NCI-H1105 (cell line): ENCODE data around the gene RNF115.
"Not testable (repeated sequence)": the region's sequence is repeated elsewhere in the genome, so short reads cannot be mapped to it uniquely, and the experiment has no call there.

ENCODE experiments used
- DNase-seq: peaks from one replicate; lab custom pipeline; 2025; lab: John Stamatoyannopoulos, UW

RNF115 gene

DNA sequence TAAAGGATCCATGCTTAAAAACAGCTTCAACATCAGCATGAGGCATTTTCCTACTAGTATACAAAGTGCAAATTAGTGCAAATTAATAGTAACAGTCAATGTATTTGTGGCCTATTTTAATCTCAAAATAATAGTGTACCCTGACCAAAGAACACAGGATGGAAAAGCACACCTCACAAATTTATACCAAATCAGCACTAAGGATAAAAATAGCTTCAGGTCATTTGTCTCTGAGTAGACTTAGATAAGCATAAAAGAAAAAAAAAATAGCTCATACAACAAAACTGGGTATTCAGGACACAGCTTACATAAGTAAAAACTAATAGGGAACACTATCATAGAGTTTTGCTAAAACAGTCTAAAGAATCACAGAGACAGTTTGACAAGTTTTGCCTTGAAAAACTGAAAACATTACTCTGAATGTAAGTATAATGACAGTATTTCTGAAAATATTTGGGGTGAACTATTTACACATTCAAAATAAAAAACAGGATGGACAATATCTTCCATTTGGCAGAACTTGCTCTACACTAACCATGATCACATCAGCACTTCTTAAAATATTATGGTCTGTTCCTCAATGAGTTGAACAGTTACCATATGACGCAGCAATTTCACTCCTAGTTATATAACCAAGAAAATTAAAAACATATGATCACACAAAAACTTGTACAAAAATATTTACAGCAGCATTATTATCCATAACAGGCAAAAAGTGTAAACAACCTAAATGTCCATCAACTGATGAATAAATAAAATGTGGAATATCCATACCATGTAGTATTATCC, 46.3 kb downstream of the RNF115 start:
- DNase-seq = no peak

DNA sequence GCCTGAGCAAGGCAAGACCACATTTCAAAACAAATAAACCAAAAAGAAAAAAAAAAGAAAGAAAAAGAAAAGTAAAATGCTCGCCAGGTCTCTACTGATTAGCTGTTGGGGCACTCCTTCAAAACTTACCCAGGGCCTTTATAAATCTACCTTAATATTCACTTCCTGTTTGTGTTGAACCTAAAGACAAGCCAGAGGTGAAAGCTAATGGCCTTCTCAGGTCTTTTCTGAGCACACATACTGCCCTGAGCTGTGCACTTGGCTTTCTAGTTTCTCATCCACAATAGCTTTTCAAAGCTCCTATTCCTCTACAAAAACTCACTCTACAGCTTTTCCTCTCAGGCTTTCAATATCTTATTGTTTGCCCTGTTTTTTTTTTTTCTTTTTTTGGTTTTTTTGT, 50.5 kb downstream of the RNF115 start:
- DNase-seq = no peak

DNA sequence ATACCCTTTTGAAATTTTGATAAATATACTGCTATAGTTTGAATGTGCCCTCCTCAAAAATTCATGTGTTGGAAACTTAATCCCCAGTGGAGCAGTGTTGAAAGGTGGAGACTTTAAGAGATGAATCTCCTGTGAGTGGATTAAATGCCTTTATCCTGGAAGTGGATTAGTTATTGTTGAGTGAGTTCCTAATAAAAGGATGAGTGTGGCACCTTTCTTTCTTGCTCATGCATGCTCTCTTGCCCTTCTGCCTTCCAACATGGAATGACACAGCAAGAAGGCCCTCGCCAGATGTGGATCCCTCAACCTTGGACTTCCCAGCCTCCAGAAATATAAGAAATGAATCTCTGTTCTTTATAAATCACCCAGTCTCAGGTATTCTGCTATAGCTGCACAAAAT, 52.8 kb downstream of the RNF115 start:
- DNase-seq = no peak

DNA sequence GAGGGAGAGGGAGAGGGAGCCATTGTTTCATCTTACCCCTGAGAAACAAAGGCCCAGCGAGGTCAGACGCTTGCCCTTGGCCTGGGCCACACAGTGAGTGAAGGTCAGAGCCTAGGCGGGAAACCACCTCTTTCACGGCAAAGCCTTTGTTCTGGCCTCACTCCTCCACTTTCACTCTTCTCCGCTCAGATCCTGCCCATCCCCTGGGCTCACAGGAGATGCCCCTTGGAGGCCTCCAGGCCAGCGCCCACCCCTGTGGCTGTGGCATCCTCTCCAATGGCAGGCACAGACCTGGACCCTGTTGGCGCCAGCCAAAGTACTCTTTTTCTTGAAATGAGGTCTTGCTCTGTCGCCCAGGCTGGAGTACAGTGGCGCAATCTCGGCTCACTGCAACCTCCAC, 55.9 kb downstream of the RNF115 start:
- DNase-seq = not testable (repeated sequence)

DNA sequence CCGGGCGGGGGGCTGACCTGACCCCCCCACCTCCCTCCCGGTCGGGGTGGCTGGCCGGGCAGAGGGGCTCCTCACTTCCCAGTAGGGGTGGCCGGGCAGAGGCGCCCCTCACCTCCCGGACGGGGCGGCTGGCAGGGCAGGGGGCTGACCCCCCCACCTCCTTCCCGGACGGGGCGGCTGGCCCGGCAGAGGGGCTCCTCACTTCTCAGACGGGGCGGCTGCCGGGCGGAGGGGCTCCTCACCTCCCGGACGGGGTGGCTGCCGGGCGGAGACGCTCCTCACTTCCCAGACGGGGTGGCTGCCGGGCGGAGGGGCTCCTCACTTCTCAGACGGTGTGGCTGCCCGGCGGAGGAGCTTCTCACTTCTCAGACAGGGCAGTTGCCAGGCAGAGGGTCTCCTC, 57.0 kb downstream of the RNF115 start:
- not testable (repeated sequence) for DNase-seq

DNA sequence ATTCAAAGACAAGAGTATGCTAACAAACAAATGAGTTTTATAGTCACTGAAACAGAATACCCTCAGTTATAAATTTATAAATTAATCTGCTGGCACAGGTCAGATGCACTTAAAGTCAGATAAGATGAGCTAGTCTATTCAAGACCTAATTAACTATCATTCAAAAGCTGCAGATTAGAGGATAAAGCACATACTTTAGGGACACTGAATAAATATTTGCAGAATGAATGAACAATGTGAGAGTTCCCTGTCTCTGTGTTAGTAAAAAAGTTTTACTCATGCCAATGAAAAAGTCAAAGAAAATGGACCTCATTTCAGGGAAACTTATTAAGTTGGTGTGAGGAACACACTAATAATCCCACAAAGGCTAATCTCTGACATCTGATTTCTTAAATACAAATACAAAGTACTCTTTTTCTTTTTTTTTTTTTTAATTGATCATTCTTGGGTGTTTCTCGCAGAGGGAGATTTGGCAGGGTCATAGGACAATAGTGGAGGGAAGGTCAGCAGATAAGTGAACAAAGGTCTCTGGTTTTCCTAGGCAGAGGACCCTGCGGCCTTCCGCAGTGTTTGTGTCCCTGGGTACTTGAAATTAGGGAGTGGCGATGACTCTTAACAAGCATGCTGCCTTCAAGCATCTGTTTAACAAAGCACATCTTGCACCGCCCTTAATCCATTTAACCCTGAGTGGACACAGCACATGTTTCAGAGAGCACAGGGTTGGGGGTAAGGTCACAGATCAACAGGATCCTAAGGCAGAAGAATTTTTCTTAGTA, 58.1 kb downstream of the RNF115 start:
- DNase-seq = not testable (repeated sequence)

DNA sequence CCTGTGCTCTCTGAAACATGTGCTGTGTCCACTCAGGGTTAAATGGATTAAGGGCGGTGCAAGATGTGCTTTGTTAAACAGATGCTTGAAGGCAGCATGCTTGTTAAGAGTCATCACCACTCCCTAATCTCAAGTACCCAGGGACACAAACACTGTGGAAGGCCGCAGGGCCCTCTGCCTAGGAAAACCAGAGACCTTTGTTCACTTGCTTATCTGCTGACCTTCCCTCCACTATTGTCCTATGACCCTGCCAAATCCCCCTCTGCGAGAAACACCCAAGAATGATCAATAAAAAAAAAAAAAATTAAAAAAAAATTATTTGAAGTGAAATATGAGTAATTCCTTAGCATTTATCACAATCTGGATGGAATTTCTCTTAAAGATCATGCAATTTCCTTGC, 58.8 kb downstream of the RNF115 start:
- DNase-seq = not testable (repeated sequence)

DNA sequence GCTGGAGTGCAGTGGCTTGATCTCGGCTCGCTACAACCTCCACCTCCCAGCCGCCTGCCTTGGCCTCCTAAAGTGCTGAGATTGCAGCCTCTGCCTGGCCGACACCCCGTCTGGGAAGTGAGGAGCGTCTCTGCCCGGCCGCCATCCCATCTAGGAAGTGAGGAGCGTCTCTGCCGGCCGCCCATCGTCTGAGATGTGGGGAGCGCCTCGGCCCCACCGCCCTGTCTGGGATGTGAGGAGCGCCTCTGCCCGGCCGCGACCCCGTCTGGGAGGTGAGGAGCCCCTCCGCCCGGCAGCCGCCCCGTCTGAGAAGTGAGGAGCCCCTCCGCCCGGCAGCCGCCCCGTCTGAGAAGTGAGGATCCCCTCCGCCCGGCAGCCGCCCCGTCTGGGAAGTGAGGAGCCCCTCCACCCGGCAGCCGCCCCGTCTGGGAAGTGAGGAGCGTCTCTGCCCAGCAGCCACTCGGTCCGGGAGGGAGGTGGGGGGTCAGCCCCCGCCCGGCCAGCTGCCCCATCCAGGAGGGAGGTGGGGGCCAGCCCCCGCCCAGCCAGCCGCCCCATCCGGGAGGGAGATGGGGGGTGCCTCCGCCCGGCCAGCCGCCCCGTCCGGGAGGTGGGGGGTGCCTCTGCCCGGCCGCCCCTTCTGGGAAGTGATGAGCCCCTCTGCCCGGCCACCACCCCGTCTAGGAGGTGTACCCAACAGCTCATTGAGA, 59.5 kb downstream of the RNF115 start:
- not testable (repeated sequence) for DNase-seq

DNA sequence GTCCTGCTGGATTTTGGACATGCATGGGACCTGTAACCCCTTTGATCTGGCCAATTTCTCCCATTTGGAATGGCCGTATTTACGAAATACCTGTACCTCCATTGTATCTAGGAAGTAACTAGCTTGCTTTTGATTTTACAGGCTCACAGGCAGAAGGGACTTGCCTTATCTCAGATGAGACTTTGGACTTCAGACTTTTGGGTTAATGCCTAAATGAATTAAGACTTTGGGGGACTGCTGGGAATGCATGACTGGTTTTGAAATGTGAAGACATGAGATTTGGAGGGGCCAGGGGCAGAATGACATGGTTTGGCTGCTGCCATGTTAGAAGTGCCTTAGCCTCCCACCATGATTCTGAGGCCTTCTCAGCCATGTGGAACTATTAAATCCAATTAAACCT, 61.9 kb downstream of the RNF115 start:
- not testable (repeated sequence) for DNase-seq

DNA sequence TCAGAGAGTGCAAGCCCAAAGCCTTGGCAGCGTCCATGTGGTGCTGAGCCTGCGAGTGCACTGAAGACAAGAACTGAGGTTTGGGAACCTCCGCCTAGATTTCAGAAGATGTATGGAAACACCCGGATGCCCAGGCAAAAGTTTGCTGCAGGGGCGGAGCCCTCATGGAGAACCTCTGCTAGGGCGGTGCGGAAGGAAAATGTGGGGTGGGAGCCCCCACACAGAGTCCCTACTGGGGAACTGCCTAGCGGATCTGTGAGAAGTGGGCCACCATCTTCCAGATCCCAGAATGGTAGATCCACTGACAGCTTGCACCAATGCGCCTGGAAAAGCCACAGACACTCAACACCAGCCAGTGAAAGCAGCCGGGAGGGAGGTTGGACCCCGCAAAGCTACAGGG, 62.4 kb downstream of the RNF115 start:
- DNase-seq = not testable (repeated sequence)

DNA sequence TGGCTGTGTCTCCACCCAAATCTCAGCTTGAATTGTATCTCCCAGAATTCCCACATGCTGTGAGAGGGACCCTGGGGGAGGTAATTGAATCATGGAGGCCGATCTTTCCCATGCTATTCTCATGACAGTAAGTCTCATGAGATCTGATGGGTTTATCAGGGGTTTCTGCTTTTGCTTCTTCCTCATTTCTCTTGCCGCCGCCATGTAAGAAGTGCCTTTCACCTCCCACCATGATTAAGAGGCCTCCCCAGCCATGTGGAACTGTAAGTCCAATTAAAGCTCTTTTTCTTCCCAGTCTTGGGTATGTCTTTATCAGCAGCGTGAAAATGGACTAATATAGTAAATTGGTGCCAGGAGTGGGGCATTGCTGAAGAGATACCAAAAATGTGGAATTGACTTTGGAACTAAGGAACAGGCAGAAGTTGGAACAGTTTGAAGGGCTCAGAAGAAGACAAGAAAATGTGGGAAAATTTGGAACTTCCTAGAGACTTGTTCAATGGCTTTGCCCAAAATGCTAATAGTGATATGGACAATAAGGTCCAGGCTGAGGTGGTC, 63.4 kb downstream of the RNF115 start:
- not testable (repeated sequence) for DNase-seq

DNA sequence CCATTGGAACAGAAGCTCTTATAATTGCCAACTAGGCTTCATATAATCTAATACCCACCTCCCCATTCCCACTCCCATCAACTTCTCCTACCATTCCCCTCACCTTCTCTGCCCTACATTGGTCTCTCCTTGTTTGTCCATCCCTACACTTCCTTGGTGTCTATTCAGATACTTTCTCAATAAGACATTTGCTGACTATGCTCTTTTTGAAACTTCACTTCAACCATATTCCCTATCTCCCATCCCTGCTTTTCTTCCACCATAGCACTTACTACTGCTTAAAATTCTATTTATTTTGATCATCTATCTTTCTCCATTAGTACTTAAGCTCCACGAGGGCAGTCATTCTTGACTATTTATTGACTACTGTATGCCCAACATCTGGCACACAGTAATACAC, 64.2 kb downstream of the RNF115 start:
- no peak for DNase-seq

DNA sequence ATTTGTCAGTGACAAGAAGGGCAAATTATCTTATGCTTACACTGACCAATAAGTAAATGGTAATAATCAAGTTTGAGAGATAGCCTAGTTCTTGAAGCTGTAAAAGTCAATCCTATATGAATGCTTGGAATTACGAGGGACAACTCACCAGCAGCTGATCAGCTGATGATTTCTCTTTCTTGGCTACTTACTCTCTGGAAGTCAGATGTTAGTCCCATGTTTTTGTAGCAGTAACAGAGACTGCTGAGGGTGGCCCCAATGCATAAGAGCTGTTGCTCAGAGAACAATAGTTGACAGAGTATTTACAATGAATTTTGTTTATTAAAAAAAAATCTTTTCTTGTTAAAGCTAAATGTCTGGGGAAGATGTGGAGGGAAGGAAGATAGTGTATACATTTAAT, 65.3 kb downstream of the RNF115 start:
- no peak for DNase-seq

DNA sequence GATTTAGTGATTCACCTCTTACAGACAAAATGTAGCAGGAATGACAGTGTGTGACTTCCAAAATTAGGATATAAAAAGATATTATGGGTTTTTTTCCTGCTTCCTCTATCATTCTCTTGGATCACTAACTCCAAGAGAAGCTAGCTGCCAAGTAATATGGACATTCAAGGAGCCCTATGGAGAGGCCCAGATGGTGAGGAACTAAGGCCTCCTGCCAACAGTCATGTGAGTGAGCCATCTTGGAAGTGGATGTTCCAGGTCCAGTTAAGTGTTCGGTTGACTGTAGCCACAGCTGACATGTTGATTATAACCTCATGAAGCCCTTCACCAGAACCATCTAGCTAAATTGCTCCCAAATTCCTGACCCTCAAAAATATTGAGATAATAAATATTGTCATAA, 65.8 kb downstream of the RNF115 start:
- no peak for DNase-seq

DNA sequence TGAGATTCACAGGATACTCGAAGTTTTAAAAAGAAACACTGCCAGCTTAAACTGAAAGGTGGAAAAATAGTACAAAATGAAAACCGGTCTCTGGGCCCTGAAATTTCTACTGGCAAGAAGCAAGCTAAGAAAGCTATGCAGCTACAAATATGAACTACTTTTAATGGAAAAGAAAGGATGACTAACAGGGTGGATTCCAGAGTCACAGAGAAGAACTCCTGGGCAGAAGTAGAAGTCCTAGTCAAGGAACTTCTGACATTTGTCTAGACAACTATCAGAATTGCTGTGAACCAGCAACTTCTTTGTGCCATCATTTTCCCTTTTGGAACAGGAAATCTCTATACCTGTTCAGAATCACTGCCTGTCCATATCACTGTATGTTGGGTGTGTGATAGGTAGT, 66.5 kb downstream of the RNF115 start:
- no peak for DNase-seq

DNA sequence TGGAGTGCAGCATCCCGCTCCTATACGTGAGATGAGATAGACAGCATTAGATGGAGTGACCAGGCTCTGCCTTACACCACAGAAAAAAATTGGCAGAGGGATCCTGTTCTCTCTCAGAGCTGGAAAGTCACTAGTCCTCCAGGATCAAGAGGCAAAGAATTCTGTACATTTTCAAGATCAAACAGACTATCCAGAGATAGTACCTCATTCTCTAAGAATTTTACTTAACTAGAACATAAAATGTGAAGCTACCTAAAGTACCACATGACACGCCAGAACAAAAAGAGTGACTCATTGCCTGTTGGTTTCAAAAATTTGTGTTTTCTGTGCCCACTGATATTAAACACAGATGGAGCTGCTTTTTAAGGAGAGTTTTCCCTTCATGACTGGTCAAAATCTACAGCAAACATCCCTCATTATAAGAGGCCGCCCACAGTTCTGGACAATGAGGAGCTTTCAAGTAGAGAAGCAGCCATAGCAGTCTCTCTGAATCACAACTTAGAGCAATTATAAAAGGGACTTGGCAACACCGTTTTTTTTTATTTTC, 72.3 kb downstream of the RNF115 start:
- no peak for DNase-seq

DNA sequence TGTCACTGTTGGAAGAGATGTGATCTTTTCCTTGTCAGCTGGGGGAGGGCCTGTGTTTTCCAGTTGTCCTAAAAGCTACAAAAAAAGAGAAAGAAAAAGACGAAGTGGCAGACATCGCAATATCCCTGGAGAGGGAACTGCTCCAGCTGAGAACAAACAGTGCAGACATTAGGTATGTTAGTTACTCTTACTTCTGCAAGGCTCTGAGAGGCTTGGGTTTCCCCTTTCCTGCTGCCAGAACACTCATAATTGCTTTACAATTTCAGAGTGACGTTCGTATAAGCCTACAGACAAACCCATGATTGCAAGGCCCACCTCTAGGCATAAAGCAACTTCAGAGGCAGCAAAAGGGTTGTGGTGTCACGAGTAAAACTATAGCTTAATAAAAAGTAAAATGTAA, 73.5 kb downstream of the RNF115 start:
- no peak for DNase-seq

DNA sequence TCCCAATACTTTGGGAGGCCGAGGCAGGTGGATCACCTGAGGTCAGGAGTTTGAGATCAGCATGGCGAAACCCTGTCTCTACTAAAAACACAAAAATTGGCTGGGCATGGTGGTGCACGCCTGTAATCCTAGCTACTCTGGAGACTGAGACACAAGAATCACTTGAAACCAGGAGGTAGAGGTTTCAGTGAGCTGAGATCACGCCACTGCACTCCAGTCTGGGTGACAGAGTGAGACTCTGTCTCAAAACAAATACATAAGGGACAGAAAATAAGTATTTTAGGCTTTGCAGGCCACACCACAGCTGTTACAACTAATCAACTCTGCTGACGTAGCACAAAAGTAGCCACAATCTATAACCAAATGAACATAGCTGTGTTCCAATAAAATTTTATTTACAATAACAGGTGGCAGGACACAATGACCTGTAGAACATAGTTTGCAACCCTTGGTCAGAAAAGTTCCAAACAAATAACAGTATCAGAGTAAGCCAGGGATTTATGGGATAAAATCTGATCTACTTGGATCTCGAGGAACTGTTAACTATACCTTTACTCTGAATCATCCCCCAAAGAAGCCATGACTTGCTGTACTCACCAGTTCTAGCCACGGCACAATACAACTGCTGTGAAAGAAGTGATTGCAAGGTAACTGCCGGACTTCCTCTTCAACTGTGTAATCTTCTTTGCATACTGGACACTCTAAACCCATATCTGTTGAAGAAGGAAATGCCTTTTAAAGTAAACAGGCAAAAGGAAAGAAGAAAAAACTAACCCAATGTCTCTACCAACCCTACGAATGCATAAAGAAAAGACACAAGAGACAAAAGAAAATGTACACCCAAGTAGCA, 76.3 kb downstream of the RNF115 start:
- DNase-seq = no peak

DNA sequence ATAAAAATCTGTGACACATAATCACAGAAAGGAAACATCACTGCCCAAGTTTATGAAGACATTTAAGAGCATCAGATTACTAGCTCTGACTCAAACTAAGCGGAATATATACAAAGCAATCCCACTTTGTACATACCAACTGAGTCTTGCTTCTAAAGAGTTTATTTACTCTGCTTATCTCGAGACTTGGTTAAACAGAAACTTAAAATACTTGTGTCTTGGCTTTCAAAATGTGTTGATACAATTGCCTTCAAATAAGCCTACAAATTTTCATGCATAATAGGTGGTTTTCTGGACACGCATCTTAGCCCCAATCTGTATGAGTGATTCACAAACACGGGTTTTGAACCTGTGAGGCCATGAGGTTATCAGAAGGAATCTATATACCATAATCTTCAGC, 83.6 kb downstream of the RNF115 start:
- no peak for DNase-seq

DNA sequence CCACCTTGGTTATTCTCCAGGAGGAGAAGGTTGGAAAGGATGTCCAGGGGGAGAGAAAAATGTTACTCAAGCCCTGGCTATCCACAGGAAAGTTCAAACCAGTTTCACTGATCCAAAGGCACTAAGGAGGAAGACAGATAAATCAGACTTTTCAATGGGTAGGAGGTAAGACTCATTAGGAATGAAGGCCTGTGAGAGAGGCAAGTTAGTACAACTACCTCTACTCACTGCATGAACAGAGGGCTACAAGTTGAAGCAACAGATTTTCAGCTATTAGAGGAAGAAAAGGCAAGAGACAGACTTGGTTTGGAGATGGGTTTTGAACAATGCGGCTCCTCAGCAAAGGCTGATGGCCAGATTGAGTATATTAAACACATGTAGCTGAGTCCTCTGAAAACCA, 87.7 kb downstream of the RNF115 start:
- DNase-seq = no peak

DNA sequence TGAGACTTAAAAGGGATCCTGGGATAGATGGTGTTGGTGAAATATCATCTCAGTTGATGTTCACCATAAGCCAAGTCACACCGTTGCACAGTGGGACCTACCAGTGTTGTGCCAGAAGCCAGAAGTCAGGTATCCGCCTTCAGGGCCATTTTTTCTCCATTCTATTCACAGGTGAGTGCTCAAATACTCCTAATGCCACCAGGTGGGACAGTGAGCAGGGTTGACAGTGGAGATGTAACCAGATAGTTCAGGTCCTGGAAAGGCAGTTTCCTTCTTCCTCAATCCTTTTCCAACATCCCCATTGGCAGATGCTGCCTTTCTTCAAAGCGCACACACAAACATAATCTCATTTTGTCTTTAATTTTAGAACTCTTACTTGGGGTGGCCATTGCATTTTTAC, 93.0 kb downstream of the RNF115 start:
- no peak for DNase-seq
